AG09309 (cell line): Measurements from ENCODE around the gene TRAPPC14.
A peak's percentile ranks its signal among the peaks of the same experiment; 100 is the strongest.

Source experiments
- DNase-seq: peaks from one replicate; pipeline ENCODE4 v3.0.0-alpha.2; 2010; ENCODE audit warnings: low read depth
- H3K4me3 ChIP-seq: 2 replicates; pipeline ENCODE4 v1.5.1; 2011; ENCODE audit warnings: mild to moderate bottlenecking, low read depth, low read length, moderate library complexity; ENCODE audit not compliant: control insufficient read depth
- CTCF ChIP-seq: IDR thresholded peaks from 2 replicates; pipeline ENCODE4 v1.5.1; 2011; ENCODE audit warnings: mild to moderate bottlenecking, low read depth, low read length, inconsistent platforms; ENCODE audit not compliant: insufficient read depth, control insufficient read depth; ENCODE audit errors: missing control alignments

Gene TRAPPC14

GRCh38 chr7:100163006-100163531 is 4.5 kb upstream of the TRAPPC14 start:
- DNase-seq = no peak
- no peak overlapping the region for H3K4me3 ChIP-seq
- TF ChIP-seq CTCF = no peak

- no peak for TF ChIP-seq CTCF
- H3K4me3 ChIP-seq = no peak overlapping the region
- no peak for DNase-seq
These were observed 1.5 kb upstream of the TRAPPC14 start for GRCh38 chr7:100160067-100160466.

GRCh38 chr7:100159099-100159623 is 638 bp upstream of the TRAPPC14 start:
- DNase-seq = no peak
- TF ChIP-seq CTCF = no peak
- peak overlapping the region; percentile 80 for H3K4me3 ChIP-seq

- H3K4me3 ChIP-seq = peak overlapping the region; percentile 80
- DNase-seq = no peak
- TF ChIP-seq CTCF = peak; percentile 37
These were observed 942 bp downstream of the TRAPPC14 start for GRCh38 chr7:100157334-100158228.

- peak overlapping the region; percentile 80 for H3K4me3 ChIP-seq
- no peak for TF ChIP-seq CTCF
- no peak for DNase-seq
These were observed 1.5 kb downstream of the TRAPPC14 start for GRCh38 chr7:100157069-100157333.

GRCh38 chr7:100156331-100157068 is 2.0 kb downstream of the TRAPPC14 start:
- H3K4me3 ChIP-seq = no peak overlapping the region; the same call in none of the 2 replicates
- DNase-seq = no peak
- no peak for TF ChIP-seq CTCF
